MCF 10A (cell line): ENCODE results near the gene MYO5A. TPM values are rescaled to one million over a fixed set of nuclear protein-coding genes. Genes with fewer than 3 reads are reported as not detected.

Experiments used
- BruUV-seq: library from RNA; stranded (reverse); fragments of 400-500 nt; replicated peaks from 2 replicates; lab custom pipeline; 2021; lab: Mats Ljungman, UMichigan
- CTCF ChIA-PET: fragments of 300-600 bp; sonication (Branson Sonifier 250); formaldehyde crosslinking; extraction: SDS; loops from one replicate; lab custom pipeline; 2021; ENCODE audit warnings: antibody characterized with exemption, inconsistent platforms; lab: Yijun Ruan, JAX
- POLR2A ChIA-PET: fragments of 300-600, 350-650 bp; sonication (Branson Sonifier 250); formaldehyde crosslinking; extraction: SDS; loops from one replicate; lab custom pipeline; 2020; ENCODE audit warnings: antibody characterized with exemption, inconsistent platforms; lab: Yijun Ruan, JAX
- DNase-seq: peaks from one replicate; pipeline ENCODE4 v3.0.0-alpha.2; 2018; ENCODE audit not compliant: unreplicated experiment
- H3K27ac Mint-ChIP-seq: one replicate; pipeline ENCODE4 v1.8.0; 2022; ENCODE audit warnings: mild to moderate bottlenecking, low read depth, mixed read lengths; ENCODE audit not compliant: unreplicated experiment
- H3K27me3 Mint-ChIP-seq: one replicate; pipeline ENCODE4 v1.8.0; 2022; ENCODE audit warnings: mixed read lengths; ENCODE audit not compliant: insufficient read depth, unreplicated experiment
- H3K36me3 Mint-ChIP-seq: one replicate; pipeline ENCODE4 v1.8.0; 2022; ENCODE audit warnings: mild to moderate bottlenecking, moderate library complexity, mixed read lengths; ENCODE audit not compliant: insufficient read depth, unreplicated experiment
- H3K4me1 Mint-ChIP-seq: one replicate; pipeline ENCODE4 v1.8.0; 2022; ENCODE audit warnings: mixed read lengths; ENCODE audit not compliant: insufficient read depth, unreplicated experiment
- H3K4me3 Mint-ChIP-seq: one replicate; pipeline ENCODE4 v1.8.0; 2022; ENCODE audit warnings: mild to moderate bottlenecking, moderate library complexity, mixed read lengths; ENCODE audit not compliant: unreplicated experiment
- H3K9me3 Mint-ChIP-seq: one replicate; pipeline ENCODE4 v1.8.0; 2022; ENCODE audit warnings: mixed read lengths; ENCODE audit not compliant: unreplicated experiment
- CTCF ChIP-seq: fragments of 200-600 bp; IDR thresholded peaks from one replicate; pipeline ENCODE4 v1.8.0; 2022; ENCODE audit warnings: antibody characterized with exemption, mild to moderate bottlenecking; ENCODE audit not compliant: unreplicated experiment
- intact Hi-C: fragments of 100-400 bp; cut with micrococcal nuclease; formaldehyde crosslinking; loops from 2 replicates; pipeline ENCODE4 v1.14.1; 2022
- total RNA-seq: library from RNA; stranded (reverse); gene quantifications from 2 replicates; pipeline ENCODE4 v1.2.3, GENCODE V29; 2022

Gene MYO5A
- total RNA-seq, 1 experiment from 2014 or later, result 28.9 TPM

GRCh38 chr15:52527196-52527910, 1.3 kb downstream of the MYO5A start:
- H3K27me3 Mint-ChIP-seq, result no peaks in the 10 kb centered on the region
- TF ChIP-seq CTCF, result no peak
- H3K4me1 Mint-ChIP-seq, result peaks cover 10% of the 10 kb centered on the region
- intact Hi-C loops, result no loop called here
- no peaks in the 10 kb centered on the region for H3K9me3 Mint-ChIP-seq
- ChIA-PET POLR2A (interaction anchor here (0.6 to 2.6 kb wide), 10 partner anchors 21 to 281 kb away, joined by 3 to 9 read pairs (median 4); no protein-coding TSS in a partner anchor), CTCF (interaction anchor here (0.7 to 1.7 kb wide), 7 partner anchors 14 to 195 kb away, joined by 3 to 6 read pairs (median 3); no protein-coding TSS in a partner anchor)
- BruUV-seq, result TSS peak; percentile 40
- DNase-seq, result no peak
- no peaks in the 10 kb centered on the region for H3K36me3 Mint-ChIP-seq
- no peak overlapping the region for H3K27ac Mint-ChIP-seq
- H3K4me3 Mint-ChIP-seq, result peak overlapping the region; percentile 78

DNA sequence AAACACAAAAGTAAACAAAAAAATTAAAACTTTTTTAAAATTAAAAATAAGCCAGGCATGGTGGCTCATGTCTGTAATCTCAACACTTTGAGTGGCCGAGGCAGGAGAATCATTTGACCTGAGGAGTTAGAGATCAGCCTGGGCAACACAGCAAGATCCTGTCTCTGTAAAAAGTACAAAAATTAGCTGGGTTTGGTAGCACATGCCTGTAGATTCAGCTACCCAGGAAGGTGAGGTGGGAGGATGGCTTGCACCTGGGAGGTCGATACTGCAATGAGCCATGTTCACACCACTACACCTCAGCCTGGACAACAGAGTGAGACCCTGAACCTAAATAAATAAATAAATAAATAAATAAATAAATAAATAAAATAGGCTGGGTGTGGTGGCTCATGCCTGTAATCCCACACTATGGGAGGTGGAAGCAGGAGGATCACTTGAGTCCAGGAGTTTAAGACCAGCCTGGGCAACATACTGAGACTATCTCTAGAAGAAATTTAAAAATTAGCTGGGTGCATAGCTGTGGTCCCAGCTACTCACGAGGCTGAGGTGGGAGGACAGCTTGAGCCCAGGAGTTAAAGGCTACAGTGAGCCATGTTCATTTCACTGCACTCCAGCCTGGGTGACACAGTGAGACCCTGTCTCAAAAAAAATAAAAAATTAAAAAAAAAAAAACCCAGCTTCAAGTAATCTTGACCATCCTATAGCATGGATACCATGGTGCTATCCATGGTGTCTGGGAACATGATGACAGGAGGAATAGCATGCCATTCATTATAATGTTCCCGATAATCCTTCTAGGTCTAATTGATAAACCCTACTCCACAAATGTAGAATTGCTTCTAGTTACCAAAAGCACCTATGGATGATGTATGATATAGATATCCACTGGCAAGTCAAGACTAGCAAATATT, 4.2 kb downstream of the MYO5A start:
- TF ChIP-seq CTCF, result no peak
- Mint-ChIP-seq H3K9me3 (no peaks in the 10 kb centered on the region), H3K4me3 (no peak overlapping the region), H3K27me3 (no peaks in the 10 kb centered on the region), H3K36me3 (no peaks in the 10 kb centered on the region), H3K27ac (no peak overlapping the region), H3K4me1 (peaks cover 10% of the 10 kb centered on the region)
- intact Hi-C loops, result no loop called here
- DNase-seq, result no peak
- no TSS peak for BruUV-seq
- ChIA-PET CTCF (interaction anchor here (0.6 to 1.7 kb wide), 7 partner anchors 9 to 340 kb away, joined by 3 to 6 read pairs (median 3); no protein-coding TSS in a partner anchor), POLR2A (interaction anchor here (0.6 kb wide), 1 partner anchor 275 kb away, joined by 3 read pairs; no protein-coding TSS in a partner anchor)

- BruUV-seq, result no TSS peak
- DNase-seq, result no peak
- no peak overlapping the region for H3K4me3 Mint-ChIP-seq
- POLR2A ChIA-PET, result interaction anchor here (1.2 kb wide), 1 partner anchor 60 kb away, joined by 3 read pairs; no protein-coding TSS in a partner anchor
- intact Hi-C loops, result no loop called here
- H3K27ac Mint-ChIP-seq, result peak overlapping the region; percentile 76
- H3K27me3 Mint-ChIP-seq, result no peaks in the 10 kb centered on the region
- no peaks in the 10 kb centered on the region for H3K9me3 Mint-ChIP-seq
- peaks cover 16% of the 10 kb centered on the region for H3K4me1 Mint-ChIP-seq
- H3K36me3 Mint-ChIP-seq, result no peaks in the 10 kb centered on the region
- CTCF ChIA-PET, result interaction anchor here (0.6 to 1.7 kb wide), 3 partner anchors 13 to 267 kb away, joined by 3 to 5 read pairs (median 3); no protein-coding TSS in a partner anchor
- TF ChIP-seq CTCF, result no peak
Observed at GRCh38 chr15:52523647-52524046, 5.0 kb downstream of the MYO5A start.
